Right lobe of liver (tissue), 6 donors: ENCODE data around the gene HIP1R. TPM values are rescaled to one million over a fixed set of nuclear protein-coding genes. Genes with fewer than 3 reads are reported as not detected.
A peak's percentile ranks its signal among the peaks of the same experiment; 100 is the strongest.

Source experiments
- ATAC-seq, 4 donors: fragments of 200-7000 bp; cut with Tn5 transposase; one replicate each; pipeline ENCODE4 v1.9.1; 2020; ENCODE audit warnings: mild to moderate bottlenecking in 4 of 4, moderate library complexity in 4 of 4
- DNase-seq, 3 donors: peaks; one replicate each; pipeline ENCODE4 v3.0.0-alpha.2; 2020
- H3K27ac ChIP-seq, 3 donors: fragments of 200-600 bp; one replicate each; pipeline ENCODE4 v1.8.0; 2022
- H3K27me3 ChIP-seq, 2 donors: fragments of 200-600 bp; one replicate each; pipeline ENCODE4 v1.8.0; 2022
- H3K36me3 ChIP-seq, 4 donors: fragments of 200-600 bp; sonication (generic) in 1 of 4; one replicate each; pipeline versions ENCODE4 v1.5.1 to v1.8.0; 2017 to 2022; ENCODE audit warnings: control low read depth in 1 of 4
- H3K4me1 ChIP-seq, 4 donors: fragments of 200-600 bp; sonication (generic) in 1 of 4; one replicate each; pipeline versions ENCODE4 v1.5.1 to v1.8.0; 2017 to 2022; ENCODE audit warnings: control low read depth in 1 of 4
- H3K4me3 ChIP-seq, 3 donors: fragments of 200-600 bp; one replicate each; pipeline ENCODE4 v1.8.0; 2022
- H3K9me3 ChIP-seq, 4 donors: fragments of 200-600 bp; sonication (generic) in 1 of 4; one replicate each; pipeline versions ENCODE4 v1.5.1 to v1.8.0; 2017 to 2022; ENCODE audit warnings: control low read depth in 1 of 4
- POLR2A ChIP-seq: fragments of 450-650 bp; IDR thresholded peaks from one replicate; pipeline ENCODE4 v1.6.1; 2017; ENCODE audit warnings: antibody characterized with exemption, mild to moderate bottlenecking
- WGBS: methylation state at CpG from one replicate; pipeline ENCODE4 v1.1.6; 2018; ENCODE audit warnings: low coverage, low lambda C conversion rate; ENCODE audit not compliant: insufficient coverage; ENCODE audit errors: missing lambda C conversion rate; 5-methylcytosine and 5-hydroxymethylcytosine counted together
- intact Hi-C, 2 donors: fragments of 100-400 bp; cut with DNase I; formaldehyde crosslinking; loops; one replicate each; pipeline versions ENCODE4 v1.11.2 to v1.14.1; 2022
- total RNA-seq, 6 experiments: library from RNA; depleted of rRNA in 2 of 6; stranded (reverse); fragments of >200 nt in 2 of 6; fragmentation: NEBNext Ultra II Directional in 3 of 6; extraction: Animal tissue kit (Norgen Biotek cat#: 25700) in 3 of 6; gene quantifications; one replicate each; pipeline versions ENCODE4 v1.1.0 to v1.2.4, GENCODE V29; 2016 to 2023
- TF ChIP-seq, protein P1 (sequence below), 4 donors: fragments of 200-600 bp in 3 of 4; fragments of 450-650 bp in 1 of 4; IDR thresholded peaks; one replicate each; pipeline versions ENCODE4 v1.5.1 to v1.8.0; 2016 to 2022; ENCODE audit warnings: antibody characterized with exemption in 4 of 4, mild to moderate bottlenecking in 2 of 4
- donor health status: DM: no; HTN: yes; CAD: no.
- donor health status: DM: no; HTN: no; CAD: no.
- donor health status: DM: no; HTN: no; CAD: no.
- donor health status: DM: no; HTN: yes; CAD: no.
- donor health status: DM: no; HTN: yes; CAD: no.

Gene HIP1R
- total RNA-seq, 6 experiments from 2014 or later, result 23.6 to 37.2 (median 27.8) TPM

DNA sequence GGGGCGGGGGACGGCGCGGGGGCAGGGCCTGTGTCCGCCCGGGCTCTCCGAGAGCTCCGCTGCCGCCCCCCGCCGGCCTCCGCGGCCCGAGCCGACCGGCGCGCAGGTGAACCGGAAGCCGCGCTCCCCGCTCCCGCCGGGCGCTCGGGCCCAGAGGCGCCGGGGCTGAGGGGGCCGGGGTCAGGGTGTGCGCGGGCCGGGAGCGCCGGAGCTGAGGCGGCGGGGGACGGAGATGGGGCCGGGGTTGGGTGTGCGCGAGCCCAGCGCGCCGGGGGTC is 431 bp downstream of the HIP1R start:
- peaks cover 0 to 45% (median 12%) of the 10 kb centered on the region in 4 donors for H3K4me1 ChIP-seq
- peak overlapping the region; percentile 65 to 73 (median 67) for H3K4me3 ChIP-seq
- no CpG with 5 or more reads among the region's 43 CpGs for WGBS
- no peaks in the 10 kb centered on the region for H3K27me3 ChIP-seq
- ATAC-seq (peak; percentile 7 to 39 (median 26)), DNase-seq (peak in 2 of 3 donors; percentile 42 to 51)
- H3K9me3 ChIP-seq, result no peaks in the 10 kb centered on the region
- peak overlapping the region; percentile 61 to 89 (median 81) for H3K27ac ChIP-seq
- TF ChIP-seq POLR2A, result no peak
- TF ChIP-seq, protein P1, sequence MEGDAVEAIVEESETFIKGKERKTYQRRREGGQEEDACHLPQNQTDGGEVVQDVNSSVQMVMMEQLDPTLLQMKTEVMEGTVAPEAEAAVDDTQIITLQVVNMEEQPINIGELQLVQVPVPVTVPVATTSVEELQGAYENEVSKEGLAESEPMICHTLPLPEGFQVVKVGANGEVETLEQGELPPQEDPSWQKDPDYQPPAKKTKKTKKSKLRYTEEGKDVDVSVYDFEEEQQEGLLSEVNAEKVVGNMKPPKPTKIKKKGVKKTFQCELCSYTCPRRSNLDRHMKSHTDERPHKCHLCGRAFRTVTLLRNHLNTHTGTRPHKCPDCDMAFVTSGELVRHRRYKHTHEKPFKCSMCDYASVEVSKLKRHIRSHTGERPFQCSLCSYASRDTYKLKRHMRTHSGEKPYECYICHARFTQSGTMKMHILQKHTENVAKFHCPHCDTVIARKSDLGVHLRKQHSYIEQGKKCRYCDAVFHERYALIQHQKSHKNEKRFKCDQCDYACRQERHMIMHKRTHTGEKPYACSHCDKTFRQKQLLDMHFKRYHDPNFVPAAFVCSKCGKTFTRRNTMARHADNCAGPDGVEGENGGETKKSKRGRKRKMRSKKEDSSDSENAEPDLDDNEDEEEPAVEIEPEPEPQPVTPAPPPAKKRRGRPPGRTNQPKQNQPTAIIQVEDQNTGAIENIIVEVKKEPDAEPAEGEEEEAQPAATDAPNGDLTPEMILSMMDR (IDR thresholded peaks at IDR 0.05), result no peak
- intact Hi-C loops, result no loop called here
- no peaks in the 10 kb centered on the region for H3K36me3 ChIP-seq

DNA sequence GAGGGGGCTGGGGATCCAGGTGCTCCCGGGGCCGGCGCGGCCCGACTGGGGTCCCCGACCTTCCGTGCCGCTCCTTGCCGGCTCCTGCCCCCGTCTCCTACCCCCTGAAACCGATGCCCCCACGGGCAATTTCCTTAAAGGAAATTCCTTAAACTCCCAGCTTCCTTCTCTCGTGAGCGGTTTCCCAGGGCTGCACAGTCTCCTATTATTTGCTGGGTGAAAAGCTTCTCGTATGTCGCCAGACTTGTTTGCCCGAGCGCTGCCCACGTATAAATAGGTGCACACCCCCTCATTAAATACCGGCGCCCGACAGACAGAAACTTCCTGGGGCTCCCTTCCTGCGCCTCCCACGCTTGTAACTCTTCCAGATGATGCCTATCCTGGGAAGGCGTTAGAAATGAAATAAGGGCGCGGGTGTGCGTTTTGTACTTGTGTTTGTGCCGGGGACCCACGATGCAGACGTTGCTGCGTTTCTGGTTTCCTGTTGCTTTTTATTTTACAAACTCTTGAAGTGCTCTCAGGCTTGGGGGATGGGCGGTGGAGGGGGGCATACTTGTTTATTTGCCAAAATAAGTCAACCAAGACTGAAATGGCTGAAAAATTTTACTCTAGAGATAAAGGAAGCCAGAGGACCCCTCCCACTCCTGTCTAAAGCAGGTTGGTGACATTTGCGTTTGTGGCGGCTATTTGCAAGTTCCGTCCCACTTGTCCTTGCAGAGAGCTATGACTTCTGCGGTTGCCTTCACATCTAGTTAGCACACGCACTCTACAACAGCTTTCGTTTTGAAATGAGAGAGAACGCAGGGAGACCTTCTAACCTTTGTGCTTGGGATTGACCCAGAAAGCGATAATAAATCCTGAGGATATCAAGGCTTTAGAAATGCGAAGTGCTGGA is 1.0 kb downstream of the HIP1R start:
- Histone ChIP-seq H3K27me3 (no peaks in the 10 kb centered on the region), H3K4me1 (peaks cover 0 to 51% (median 15%) of the 10 kb centered on the region in 4 donors), H3K9me3 (no peaks in the 10 kb centered on the region), H3K36me3 (no peaks in the 10 kb centered on the region), H3K27ac (peak overlapping the region; percentile 61 to 89 (median 81)), H3K4me3 (peak overlapping the region; percentile 65 to 73 (median 67))
- peak; percentile 28 to 55 (median 46) for ATAC-seq
- DNase-seq, result peak in 2 of 3 donors; percentile 37 to 59
- TF ChIP-seq, protein P1 (IDR thresholded peaks at IDR 0.05), result no peak
- TF ChIP-seq POLR2A, result peak; percentile 35
- intact Hi-C loops, result no loop called here
- 0% methylated on average over 26 of the region's 42 CpGs for WGBS

DNA sequence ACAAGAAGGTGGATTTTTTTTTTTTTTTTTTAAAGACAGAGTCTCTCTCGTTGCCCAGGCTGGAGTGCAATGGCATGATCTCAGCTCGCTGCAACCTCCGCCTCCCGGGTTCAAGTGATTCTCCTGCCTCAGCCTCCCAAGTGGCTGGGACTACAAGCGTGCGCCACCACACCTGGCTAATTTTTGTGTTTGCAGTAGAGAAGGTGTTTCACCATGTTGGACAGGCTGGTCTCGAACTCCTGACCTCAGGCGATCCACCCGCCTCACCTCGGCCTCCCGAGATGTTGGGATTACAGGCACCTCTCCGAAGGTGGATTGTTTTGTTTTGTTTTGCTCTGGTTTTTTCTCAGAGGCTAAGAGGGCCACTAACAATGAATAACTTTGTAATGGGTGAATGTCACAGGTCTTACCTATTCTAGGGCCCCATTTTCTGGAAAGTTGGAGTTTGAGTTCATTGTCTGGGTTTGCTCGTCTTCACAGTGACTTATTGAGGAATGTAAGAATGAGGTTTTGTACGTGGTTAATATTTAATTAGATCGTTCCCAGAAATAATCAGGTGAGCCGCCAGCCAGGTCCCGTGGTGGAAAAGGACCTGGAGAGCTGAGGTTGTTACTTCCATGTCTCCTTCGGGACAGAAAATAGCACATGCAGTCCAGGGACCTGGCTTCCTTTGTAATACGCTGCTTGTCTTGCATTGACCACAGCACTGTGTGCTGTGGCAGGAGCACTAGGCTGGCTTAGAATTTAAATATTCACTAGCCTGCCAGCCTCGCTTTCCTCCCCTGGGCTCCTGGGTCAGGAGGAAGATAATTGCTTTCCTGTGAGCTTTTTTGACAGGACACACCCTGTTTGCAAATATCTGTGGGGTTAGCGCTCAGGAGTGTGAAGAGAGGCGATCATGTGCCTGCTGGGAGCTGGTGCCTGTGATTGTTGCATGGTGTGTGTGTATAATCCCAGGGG is 2.3 kb downstream of the HIP1R start:
- H3K4me3 ChIP-seq, result peak overlapping the region in 2 of 3 donors; percentile 67 to 73
- peak overlapping the region; percentile 35 to 89 (median 61) for H3K27ac ChIP-seq
- no peaks in the 10 kb centered on the region for H3K27me3 ChIP-seq
- peak; percentile 4 to 27 (median 10) for ATAC-seq
- no peaks in the 10 kb centered on the region for H3K36me3 ChIP-seq
- H3K4me1 ChIP-seq, result peaks cover 0 to 64% (median 23%) of the 10 kb centered on the region in 4 donors
- H3K9me3 ChIP-seq, result no peaks in the 10 kb centered on the region
- WGBS, result 38% methylated on average over 17 of the region's 22 CpGs
- intact Hi-C loops, result no loop called here
- peak in 2 of 3 donors; percentile 34 to 65 for DNase-seq
- TF ChIP-seq, protein P1 (IDR thresholded peaks at IDR 0.05), result no peak
- peak; percentile 21 for TF ChIP-seq POLR2A

DNA sequence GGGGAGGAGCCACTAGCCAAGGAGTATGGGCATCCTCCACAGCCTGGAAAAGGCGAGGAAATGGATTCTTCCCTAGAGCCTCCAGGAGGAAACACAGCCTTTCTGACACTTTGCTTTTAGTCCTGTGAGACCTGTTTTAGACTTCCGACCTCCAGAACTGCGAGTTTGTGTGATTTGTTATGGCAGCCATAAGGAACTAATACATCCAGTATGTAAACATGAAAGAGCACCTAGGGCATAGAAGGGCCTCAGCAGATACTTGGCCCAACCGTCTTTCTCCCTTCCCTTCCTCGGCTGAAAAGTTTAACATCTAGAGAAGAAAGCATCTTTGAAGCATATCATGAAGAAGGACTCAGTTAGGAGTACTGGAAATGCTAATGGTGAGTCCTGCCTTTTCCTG is 3.6 kb downstream of the HIP1R start:
- TF ChIP-seq POLR2A, result no peak
- TF ChIP-seq, protein P1 (IDR thresholded peaks at IDR 0.05), result no peak
- Histone ChIP-seq H3K9me3 (no peaks in the 10 kb centered on the region), H3K27ac (peak overlapping the region in 2 of 3 donors; percentile 19 to 89), H3K27me3 (no peaks in the 10 kb centered on the region), H3K4me3 (no peak overlapping the region), H3K4me1 (peaks cover 0 to 68% (median 25%) of the 10 kb centered on the region in 4 donors), H3K36me3 (no peaks in the 10 kb centered on the region)
- DNase-seq (no peak), ATAC-seq (no peak)
- WGBS, result 88% methylated on average over 4 of the region's 5 CpGs
- intact Hi-C loops, result no loop called here
